ENCODE measurements around the gene BTBD10.

The BTBD10 gene

DNA sequence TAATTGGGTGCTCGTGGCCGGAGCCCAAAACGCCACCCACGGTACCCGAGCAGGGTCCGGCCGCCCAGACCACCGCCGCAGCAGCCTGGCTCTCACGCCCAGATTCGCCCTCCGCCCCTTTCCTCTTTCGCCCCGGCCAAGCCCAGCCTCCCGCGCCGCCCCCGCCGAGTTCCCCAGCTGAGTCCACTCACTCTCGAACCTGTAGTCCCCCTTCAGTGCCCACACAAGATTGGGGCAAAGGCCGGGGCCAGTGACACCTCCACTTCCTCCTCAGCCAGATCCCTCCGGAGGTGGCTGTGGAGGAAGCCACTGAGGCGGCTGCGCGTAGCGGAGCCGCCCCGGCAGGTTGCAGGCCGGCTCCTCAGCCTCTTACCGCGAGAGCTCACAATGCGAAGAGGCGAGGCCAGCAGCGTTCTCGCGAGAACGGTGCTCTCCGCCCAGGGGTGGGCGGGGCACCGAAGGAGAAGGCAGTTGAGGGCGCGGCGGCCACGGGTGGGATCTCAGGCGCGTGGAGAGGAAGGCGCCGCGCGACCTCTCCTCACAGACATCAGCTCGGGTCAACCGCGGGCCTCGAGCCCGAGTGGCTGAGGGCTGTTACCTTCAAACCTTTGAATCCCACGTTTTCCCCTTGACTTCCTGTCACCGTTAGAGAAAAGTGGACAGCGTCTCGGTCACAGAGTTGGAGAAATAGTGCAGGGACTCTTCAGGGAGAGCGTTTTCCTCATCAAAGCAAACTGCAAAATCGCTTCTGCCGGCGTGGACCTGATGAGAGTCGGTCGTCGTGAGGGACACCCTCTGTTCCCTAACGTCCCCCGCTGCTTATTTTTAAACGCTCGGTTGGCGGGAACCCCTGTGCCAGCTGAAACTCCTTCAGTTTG, at the start of gene BTBD10:
BTBD10 (minus strand) TSS at position 322 of the 878 bp plus-strand sequence. CDS start 18,098 bp downstream, outside the sequence.
- DNase-seq = peak; percentile 63

- DNase-seq = no peak
Measured at GRCh38 chr11:13503393-13503792, 40.4 kb upstream of the BTBD10 start.

- DNase-seq = no peak
Measured at GRCh38 chr11:13502492-13502891, 39.5 kb upstream of the BTBD10 start.

DNA sequence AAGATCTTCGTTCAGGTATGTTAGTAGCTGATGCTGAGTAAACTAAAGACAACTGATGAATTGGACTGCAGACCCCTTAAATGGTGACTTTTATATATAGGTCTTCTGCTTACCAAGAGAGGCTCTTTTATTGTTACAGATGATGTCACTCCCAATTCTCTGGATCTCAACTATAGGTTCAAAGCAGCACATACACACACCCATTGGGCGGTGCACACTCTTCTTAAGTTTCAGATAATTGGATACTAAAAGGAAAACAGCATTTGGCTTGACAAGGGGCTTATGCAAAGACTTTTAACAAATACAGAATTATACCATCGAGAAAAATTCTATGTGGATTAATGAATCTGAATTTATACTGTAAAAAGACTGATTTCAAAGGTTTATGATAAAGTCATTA, 32.9 kb upstream of the BTBD10 start, which contains the start of gene PTH:
PTH (minus strand) TSS at position 69 of the 400 bp plus-strand sequence. CDS start 3,142 bp downstream, outside the sequence.
- DNase-seq = no peak

- DNase-seq = no peak
Measured at GRCh38 chr11:13494051-13494450, 31.0 kb upstream of the BTBD10 start.

DNA sequence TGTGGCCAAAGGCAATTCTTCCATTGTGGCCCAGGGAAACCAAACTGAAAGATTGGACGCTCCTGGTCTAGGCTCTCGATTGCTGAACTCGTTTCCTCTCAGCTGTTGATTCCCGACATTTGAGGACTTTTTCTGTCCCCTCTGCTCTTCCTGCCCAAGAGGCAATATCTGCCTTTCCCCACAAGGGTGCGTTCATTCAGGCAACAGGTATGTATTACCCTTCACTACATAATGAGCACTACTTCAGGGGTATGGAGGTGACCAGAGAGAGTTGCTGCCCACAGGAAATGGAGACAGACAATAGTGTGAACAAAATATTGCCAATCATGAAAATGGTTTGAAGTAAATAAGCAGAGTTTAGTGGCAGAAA, 24.6 kb upstream of the BTBD10 start:
- no peak for DNase-seq

GRCh38 chr11:13486926-13487660, 24.1 kb upstream of the BTBD10 start:
- DNase-seq = no peak

GRCh38 chr11:13480198-13480597, 17.2 kb upstream of the BTBD10 start:
- DNase-seq = no peak

- no peak for DNase-seq
Measured at GRCh38 chr11:13479688-13480087, 16.7 kb upstream of the BTBD10 start.

GRCh38 chr11:13475091-13475490, 12.1 kb upstream of the BTBD10 start:
- no peak for DNase-seq

GRCh38 chr11:13473013-13473722, 10.1 kb upstream of the BTBD10 start:
- DNase-seq = no peak

DNA sequence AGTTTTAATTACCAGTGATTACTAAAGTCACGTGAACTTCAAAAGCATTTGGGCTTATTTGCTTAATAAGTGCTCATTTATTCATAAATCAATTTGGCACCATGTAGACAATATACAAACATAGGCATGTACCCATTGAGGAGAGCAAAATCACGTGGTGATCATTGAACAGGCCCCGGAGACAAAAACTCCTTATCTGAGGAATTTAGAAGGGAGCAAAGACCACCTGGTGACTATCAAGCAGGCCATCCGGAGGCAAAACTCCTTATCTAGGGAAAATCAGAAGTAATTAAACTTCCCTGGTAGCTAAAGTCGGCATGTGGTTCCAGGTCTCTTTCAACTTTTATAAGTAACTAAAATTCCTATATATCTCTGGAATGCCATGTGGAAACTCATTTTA, 5.7 kb upstream of the BTBD10 start:
- DNase-seq = no peak

DNA sequence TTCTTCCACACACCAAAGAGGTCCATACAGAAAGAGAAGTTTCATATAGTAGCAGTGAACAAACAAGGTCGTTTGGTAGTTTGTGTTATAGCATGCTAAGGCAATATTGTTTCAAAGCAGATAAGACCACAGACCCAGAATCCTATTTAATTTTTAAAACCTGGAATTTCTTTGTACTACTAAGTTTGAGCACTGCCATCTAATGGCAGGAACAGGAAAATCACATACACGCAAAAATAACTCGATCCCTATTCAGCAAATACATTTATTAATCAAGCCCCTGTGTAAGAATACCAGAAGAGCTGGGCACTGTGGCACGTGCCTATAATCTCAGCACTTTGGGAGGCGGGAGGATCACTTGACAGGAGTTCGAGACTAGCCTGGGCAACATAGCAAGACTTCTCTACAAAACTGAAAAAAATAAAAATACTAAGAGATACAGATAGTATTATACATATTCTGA, 2.9 kb upstream of the BTBD10 start:
- peak; percentile 31 for DNase-seq

GRCh38 chr11:13463779-13464290, 813 bp upstream of the BTBD10 start:
- peak; percentile 0 for DNase-seq

DNA sequence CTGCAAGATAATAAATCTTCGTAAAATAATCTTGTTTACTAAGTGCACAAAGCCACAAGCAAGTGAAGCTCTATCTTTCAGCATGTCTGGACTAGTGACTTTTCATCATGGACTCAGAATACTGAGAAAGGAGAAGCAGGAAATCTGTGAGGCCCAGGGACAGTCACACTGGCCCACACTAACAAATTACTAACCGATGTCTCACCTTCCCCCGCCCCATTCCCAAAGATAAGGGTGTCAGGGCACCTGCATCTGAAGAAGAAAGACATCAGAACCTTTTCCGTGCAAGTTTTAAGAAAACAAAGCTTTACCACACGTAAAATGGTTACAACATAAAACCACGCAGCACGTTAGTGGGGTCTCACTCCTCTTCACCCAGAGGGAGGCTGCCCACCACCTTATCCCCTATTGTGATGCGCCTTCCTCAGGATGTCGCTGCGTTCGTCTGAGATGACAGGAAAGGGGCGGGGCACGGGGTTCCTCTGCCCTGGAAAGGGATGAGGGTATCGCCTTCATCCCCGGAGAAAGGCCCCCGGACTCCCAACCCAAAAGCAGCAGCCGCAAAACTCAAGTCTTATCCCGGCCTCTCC, 616 bp downstream of the BTBD10 start:
- DNase-seq = peak; percentile 6

DNA sequence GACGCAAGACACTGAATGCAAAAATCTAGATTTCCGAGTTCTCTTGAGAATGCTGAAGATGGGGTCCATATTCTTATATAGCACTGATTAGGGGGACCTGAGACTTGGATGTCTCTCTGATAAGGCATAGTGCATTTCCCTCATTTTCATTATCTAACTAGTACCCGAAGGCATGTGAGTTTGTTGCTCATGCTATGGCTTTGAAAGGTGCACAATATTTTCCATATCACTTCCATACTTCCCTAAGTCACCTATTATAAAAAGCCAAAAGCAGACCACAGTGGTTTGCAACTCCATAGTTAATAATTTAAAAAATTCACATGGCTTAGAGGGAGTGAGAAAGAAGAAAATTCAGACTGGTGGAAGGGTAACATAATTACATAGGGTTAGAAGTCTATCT, 1.7 kb downstream of the BTBD10 start:
- DNase-seq = no peak

DNA sequence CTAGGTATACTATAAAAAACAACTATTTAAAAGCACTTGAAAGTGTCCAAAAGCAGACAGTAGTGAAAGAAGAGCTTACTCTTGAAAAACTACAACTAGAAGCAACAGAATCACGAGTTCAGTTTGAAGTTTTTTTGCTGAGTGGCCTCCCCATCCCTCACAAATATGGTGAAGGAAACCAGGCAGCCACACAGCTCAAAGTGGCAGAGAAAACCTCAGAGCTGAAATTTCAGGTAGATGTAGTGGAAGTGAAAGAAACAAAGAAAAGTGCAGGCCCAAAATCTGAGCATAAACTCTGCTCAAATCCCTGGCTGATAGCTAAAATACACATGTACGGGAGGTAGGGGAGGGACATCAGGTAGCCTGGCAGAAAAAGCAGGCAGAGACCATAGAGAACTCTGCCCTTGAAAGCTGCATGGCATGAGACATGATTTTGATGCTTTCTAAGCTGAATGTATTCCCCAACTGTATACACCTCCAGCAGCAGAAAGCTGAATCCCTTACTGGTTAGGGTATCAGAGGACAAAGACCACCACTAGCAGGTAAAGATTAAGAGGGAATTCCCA, 12.1 kb downstream of the BTBD10 start:
- no peak for DNase-seq

GRCh38 chr11:13449522-13449921, 13.5 kb downstream of the BTBD10 start:
- no peak for DNase-seq

DNA sequence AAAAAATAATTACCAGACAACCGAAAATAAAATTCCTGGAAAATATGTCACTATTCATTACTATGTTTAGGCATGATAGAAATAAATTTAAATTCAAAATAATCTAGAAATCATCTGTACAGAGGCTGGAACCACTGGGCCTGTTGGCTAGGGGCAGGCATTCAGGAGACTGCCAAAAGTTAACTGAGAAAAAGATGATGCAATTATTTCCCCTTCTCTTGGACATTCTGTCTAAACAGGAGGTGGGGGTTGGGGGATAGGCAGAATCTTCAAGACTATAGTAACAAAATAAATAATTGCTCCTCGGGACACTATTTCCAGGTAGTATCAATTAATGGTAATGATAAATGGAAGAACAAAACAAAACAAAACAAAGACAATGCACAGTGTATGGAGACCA, 14.1 kb downstream of the BTBD10 start:
- DNase-seq = no peak

- no peak for DNase-seq
Measured at GRCh38 chr11:13446444-13446843, 16.6 kb downstream of the BTBD10 start.

DNA sequence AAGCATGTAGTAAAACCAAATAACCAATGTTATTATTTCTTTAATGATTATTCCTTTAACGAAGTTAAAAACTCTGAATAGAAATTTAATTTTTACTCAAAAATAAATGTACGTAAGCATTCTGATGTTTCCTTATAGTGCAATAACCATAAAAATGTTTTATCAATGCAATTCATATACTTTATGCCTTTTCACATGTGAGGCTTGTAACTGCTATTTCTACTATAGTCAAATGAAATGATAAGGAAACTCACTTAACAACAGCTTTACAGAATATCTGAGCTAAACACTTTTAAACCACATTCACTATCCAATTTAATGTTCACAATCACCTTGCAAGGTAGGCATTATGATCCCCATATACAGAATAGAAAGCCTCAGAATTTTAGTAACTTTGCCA, 17.4 kb downstream of the BTBD10 start:
- no peak for DNase-seq
